Keratinocyte (primary cell): Measurements from ENCODE around the gene TMTC2. TPM values are rescaled to one million over a fixed set of nuclear protein-coding genes. Genes with fewer than 3 reads are reported as not detected.

Experiments
- DNase-seq: peaks from one replicate; pipeline ENCODE4 v3.0.0-alpha.2; 2011; ENCODE audit warnings: low read depth, missing footprints, low spot score
- FAIRE-seq: peaks from 2 replicates; lab custom pipeline; 2011; peaks lifted over from hg19 to GRCh38; lab: Jason Lieb, UNC
- H2AFZ ChIP-seq: 2 replicates; pipeline ENCODE4 v1.6.0; 2012; ENCODE audit warnings: low read length, control low read depth, inconsistent platforms; ENCODE audit not compliant: control insufficient read depth
- H3K27ac ChIP-seq: 2 replicates; pipeline ENCODE4 v1.5.1; 2011; ENCODE audit warnings: low read length; ENCODE audit not compliant: control insufficient read depth, insufficient read depth
- H3K27me3 ChIP-seq: 3 replicates; pipeline ENCODE4 v1.6.0; 2011; ENCODE audit warnings: low read length; ENCODE audit not compliant: control insufficient read depth, insufficient read depth; ENCODE audit errors: extremely low read depth
- H3K36me3 ChIP-seq, 2 experiments: 2 replicates in 1 of 2; 3 replicates in 1 of 2; pipeline ENCODE4 v1.5.1; 2011; ENCODE audit warnings: low read length in 2 of 2, mild to moderate bottlenecking in 1 of 2; ENCODE audit not compliant: control insufficient read depth in 2 of 2, insufficient read depth in 2 of 2; ENCODE audit errors: extremely low read depth in 1 of 2
- H3K4me1 ChIP-seq: 3 replicates; pipeline ENCODE4 v1.5.1; 2011; ENCODE audit warnings: low read length; ENCODE audit not compliant: control insufficient read depth, insufficient read depth; ENCODE audit errors: extremely low read depth
- H3K4me2 ChIP-seq: 3 replicates; pipeline ENCODE4 v1.6.0; 2011; ENCODE audit warnings: low read depth, low read length; ENCODE audit not compliant: control insufficient read depth, insufficient read depth; ENCODE audit errors: extremely low read depth
- H3K4me3 ChIP-seq, 3 experiments: fragments of 200-600 bp in 1 of 3; sonication (generic) in 1 of 3; 2 replicates in 2 of 3; 3 replicates in 1 of 3; pipeline ENCODE4 v1.5.1; 2011 to 2016; ENCODE audit warnings: low read length in 3 of 3, mild to moderate bottlenecking in 3 of 3, control low read depth in 2 of 3, inconsistent platforms in 1 of 3, low read depth in 1 of 3, mixed read lengths in 1 of 3, mixed run types in 1 of 3, moderate library complexity in 1 of 3; ENCODE audit not compliant: control insufficient read depth in 2 of 3, insufficient read depth in 2 of 3; ENCODE audit errors: extremely low read depth in 1 of 3
- H3K79me2 ChIP-seq: 2 replicates; pipeline ENCODE4 v1.6.0; 2012; ENCODE audit warnings: low read length; ENCODE audit not compliant: control insufficient read depth, insufficient read depth
- H3K9ac ChIP-seq: 3 replicates; pipeline ENCODE4 v1.6.0; 2011; ENCODE audit warnings: low read length; ENCODE audit not compliant: control insufficient read depth, insufficient read depth; ENCODE audit errors: extremely low read depth
- H3K9me1 ChIP-seq: 3 replicates; pipeline ENCODE4 v1.6.0; 2011; ENCODE audit warnings: low read length; ENCODE audit not compliant: control insufficient read depth, insufficient read depth; ENCODE audit errors: extremely low read depth
- H3K9me3 ChIP-seq: 2 replicates; pipeline ENCODE4 v1.5.1; 2012; ENCODE audit warnings: low read depth, low read length; ENCODE audit not compliant: control insufficient read depth
- H4K20me1 ChIP-seq: 3 replicates; pipeline ENCODE4 v1.6.0; 2011; ENCODE audit warnings: low read length; ENCODE audit not compliant: control insufficient read depth, insufficient read depth; ENCODE audit errors: extremely low read depth
- EZH2 ChIP-seq: IDR thresholded peaks from one replicate; pipeline ENCODE4 v1.6.1; 2012; ENCODE audit warnings: inconsistent platforms, mild to moderate bottlenecking, low read length, moderate library complexity
- dilution Hi-C: fragments of 300-500 bp; cut with MboI; formaldehyde crosslinking; loops from one replicate; pipeline ENCODE4 v1.7.0; 2020; ENCODE audit warnings: low sequenced_read_pairs; ENCODE audit not compliant: extremely low pct_ligation_motif_present
- polyA minus RNA-seq, 3 experiments: library from RNA; depleted of rRNA, polyadenylated mRNA; stranded (reverse); fragments of >200 nt; gene quantifications; 1 replicate in 1 of 3; 2 replicates in 1 of 3; 3 replicates in 1 of 3; pipeline ENCODE4 v1.2.3, GENCODE V29; 2011
- polyA plus RNA-seq, 5 experiments: library from polyadenylated mRNA; depleted of rRNA in 3 of 5; stranded (reverse) in 3 of 5; stranded (forward) in 1 of 5; unstranded in 1 of 5; fragments of >200 nt; gene quantifications; 1 replicate in 1 of 5; 2 replicates in 3 of 5; 3 replicates in 1 of 5; pipeline versions ENCODE4 v1.2.1 to v1.2.3, GENCODE V29; 2011 to 2012; ENCODE audit warnings: missing spikeins in 2 of 5, low read depth in 1 of 5, low replicate concordance in 1 of 5
- TF ChIP-seq, protein P1 (sequence below), 3 experiments: IDR thresholded peaks in 1 of 3; conservative IDR thresholded peaks in 1 of 3; optimal IDR thresholded peaks in 1 of 3; 2 replicates in 2 of 3; 3 replicates in 1 of 3; pipeline versions ENCODE3 to v1.5.1; 2011; ENCODE audit warnings: low read length in 3 of 3, mild to moderate bottlenecking in 3 of 3, moderate library complexity in 2 of 3, control low read depth in 1 of 3, inconsistent platforms in 1 of 3; ENCODE audit not compliant: insufficient read depth in 2 of 3; ENCODE audit errors: extremely low read depth in 1 of 3

Gene TMTC2
- polyA plus RNA-seq (3.4 to 3.8 TPM (median 3.7 TPM) in 3 replicates), polyA minus RNA-seq (5.9 to 7.5 TPM (median 6.2 TPM) in 3 replicates)
- polyA plus RNA-seq (2011; ENCODE audit: low read depth), result 4.1 TPM
- polyA plus RNA-seq (2011; cell fraction: cytosol; rRNA removed), result 1.2 and 2.3 TPM in 2 replicates
- polyA plus RNA-seq (2011; cell fraction: nucleus; rRNA removed), result 7.0 and 8.6 TPM in 2 replicates
- 3.7 and 5.2 TPM in 2 replicates for polyA plus RNA-seq (2012; ENCODE audit: low replicate concordance)
- 3.3 TPM for polyA minus RNA-seq (2011; cell fraction: cytosol; rRNA and poly(A)+ RNA removed)
- polyA minus RNA-seq (2011; cell fraction: nucleus; rRNA and poly(A)+ RNA removed), result 10.9 and 17.8 TPM in 2 replicates

DNA sequence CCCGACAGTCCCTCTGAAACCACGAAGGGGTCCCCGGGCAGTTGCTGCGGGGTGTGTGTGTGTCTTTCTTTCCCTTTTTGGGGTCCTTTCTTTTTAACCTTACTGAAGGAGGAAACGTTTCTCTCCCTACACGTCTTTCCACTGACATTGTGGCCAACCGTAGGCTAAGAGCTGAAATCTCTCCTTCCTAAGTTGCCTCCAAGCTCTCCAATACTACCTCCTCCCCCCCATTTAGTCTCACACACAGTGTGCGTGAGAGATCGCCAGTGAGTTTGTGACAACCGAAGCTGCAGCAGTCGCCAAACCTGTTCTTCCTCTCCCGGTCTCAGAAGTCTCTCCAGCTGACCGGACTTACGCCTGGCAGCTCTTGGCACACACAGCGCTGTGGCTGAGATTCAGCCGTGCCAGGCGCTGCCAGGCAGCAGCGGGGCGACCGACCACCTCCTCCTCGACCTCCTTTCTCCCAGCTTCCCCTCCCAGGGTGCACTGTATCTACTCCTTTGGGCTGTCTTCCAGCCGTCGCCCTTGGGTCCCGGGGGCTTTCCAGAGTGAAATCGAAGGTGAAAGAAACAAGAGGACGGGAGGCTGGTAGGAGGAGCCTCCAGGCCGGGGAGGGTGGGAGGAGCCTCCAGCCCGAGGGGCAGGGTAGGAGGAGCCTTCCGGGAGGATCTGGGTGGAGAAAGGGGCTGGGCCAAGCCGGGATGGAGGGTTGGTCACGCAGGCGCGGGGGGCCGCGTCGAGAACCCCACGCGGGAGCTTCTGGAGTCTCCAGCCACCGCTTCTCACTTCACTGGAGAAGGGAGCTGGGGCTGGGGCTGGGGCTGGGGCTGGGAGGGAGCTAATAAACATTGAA, at the start of gene TMTC2:
TMTC2 (plus strand) TSS at position 739 of the 853 bp plus-strand sequence.
- DNase-seq, result peak; percentile 53
- FAIRE-seq, result peak; percentile 74
- peak within 1 kb of the TSS; percentile 94 for H3K9ac ChIP-seq
- H3K9me3 ChIP-seq, result no peaks in the 10 kb centered on the region
- H4K20me1 ChIP-seq, result no peaks in the 10 kb centered on the region
- no peak for TF ChIP-seq EZH2
- TF ChIP-seq, protein P1, sequence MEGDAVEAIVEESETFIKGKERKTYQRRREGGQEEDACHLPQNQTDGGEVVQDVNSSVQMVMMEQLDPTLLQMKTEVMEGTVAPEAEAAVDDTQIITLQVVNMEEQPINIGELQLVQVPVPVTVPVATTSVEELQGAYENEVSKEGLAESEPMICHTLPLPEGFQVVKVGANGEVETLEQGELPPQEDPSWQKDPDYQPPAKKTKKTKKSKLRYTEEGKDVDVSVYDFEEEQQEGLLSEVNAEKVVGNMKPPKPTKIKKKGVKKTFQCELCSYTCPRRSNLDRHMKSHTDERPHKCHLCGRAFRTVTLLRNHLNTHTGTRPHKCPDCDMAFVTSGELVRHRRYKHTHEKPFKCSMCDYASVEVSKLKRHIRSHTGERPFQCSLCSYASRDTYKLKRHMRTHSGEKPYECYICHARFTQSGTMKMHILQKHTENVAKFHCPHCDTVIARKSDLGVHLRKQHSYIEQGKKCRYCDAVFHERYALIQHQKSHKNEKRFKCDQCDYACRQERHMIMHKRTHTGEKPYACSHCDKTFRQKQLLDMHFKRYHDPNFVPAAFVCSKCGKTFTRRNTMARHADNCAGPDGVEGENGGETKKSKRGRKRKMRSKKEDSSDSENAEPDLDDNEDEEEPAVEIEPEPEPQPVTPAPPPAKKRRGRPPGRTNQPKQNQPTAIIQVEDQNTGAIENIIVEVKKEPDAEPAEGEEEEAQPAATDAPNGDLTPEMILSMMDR (optimal IDR thresholded peaks at IDR 0.05 in 1 of 3, IDR thresholded peaks at IDR 0.05 in 1 of 3, conservative IDR thresholded peaks at IDR 0.05 in 1 of 3; ENCODE audit: extremely low read depth in 1 of 3, insufficient read depth in 2 of 3, low read length in 3 of 3), result no peak
- H3K36me3 ChIP-seq, result no peaks in the 10 kb centered on the region
- peak within 1 kb of the TSS; percentile 99 for H2AFZ ChIP-seq
- H3K4me3 ChIP-seq, result peak within 1 kb of the TSS; percentile 89 to 97 (median 96)
- peaks cover 15% of the 10 kb centered on the region for H3K4me1 ChIP-seq
- H3K79me2 ChIP-seq, result no peaks in the 10 kb centered on the region
- H3K4me2 ChIP-seq, result peak within 1 kb of the TSS; percentile 98
- no peaks in the 10 kb centered on the region for H3K9me1 ChIP-seq
- H3K27me3 ChIP-seq, result no peaks in the 10 kb centered on the region
- H3K27ac ChIP-seq, result peak within 1 kb of the TSS; percentile 93
- dilution Hi-C loops, result no loop called here

DNA sequence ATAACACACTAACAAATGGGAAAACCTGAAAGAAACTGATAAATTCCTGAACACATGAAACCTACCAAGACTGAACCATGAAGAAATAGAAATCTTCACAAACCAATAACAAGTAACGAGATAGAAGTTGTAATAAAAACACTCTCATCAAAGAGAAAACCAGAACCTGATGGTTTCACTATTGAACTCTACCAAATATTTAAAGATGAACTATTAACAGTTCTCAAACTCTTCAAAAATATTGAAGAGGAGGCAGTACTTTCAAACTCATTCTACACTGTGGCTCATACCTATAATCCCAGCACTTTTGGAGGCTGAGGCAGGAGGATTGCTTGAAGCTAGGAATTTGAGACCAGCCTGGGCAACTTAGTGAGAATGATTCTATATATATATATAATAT, 48.4 kb upstream of the TMTC2 start:
- FAIRE-seq, result no peak

More for the DNA sequence above, 48.4 kb upstream of the TMTC2 start:
- no peak overlapping the region for H3K27ac ChIP-seq
- no peak overlapping the region for H3K4me2 ChIP-seq
- H3K36me3 ChIP-seq, result no peaks in the 10 kb centered on the region
- H3K4me3 ChIP-seq, result no peak overlapping the region
- DNase-seq, result no peak
- H3K27me3 ChIP-seq, result no peaks in the 10 kb centered on the region
- dilution Hi-C loops, result no loop called here
- no peaks in the 10 kb centered on the region for H3K4me1 ChIP-seq
- TF ChIP-seq, protein P1 (optimal IDR thresholded peaks at IDR 0.05 in 1 of 3, IDR thresholded peaks at IDR 0.05 in 1 of 3, conservative IDR thresholded peaks at IDR 0.05 in 1 of 3; ENCODE audit: extremely low read depth in 1 of 3, insufficient read depth in 2 of 3, low read length in 3 of 3), result no peak
- no peaks in the 10 kb centered on the region for H3K79me2 ChIP-seq
- H3K9me3 ChIP-seq, result no peaks in the 10 kb centered on the region
- H3K9me1 ChIP-seq, result no peaks in the 10 kb centered on the region
- no peaks in the 10 kb centered on the region for H4K20me1 ChIP-seq
- H3K9ac ChIP-seq, result no peak overlapping the region
- H2AFZ ChIP-seq, result no peak overlapping the region
